ENCODE results near the gene NFKBIE. TPM values are rescaled to one million over a fixed set of nuclear protein-coding genes. Genes with fewer than 3 reads are reported as not detected.
"Not testable (repeated sequence)": the region's sequence is repeated elsewhere in the genome, so short reads cannot be mapped to it uniquely, and the experiment has no call there.

Gene NFKBIE
- 10 to 100 TPM; 22.7 to 24.8 TPM for total RNA-seq

- peak within 1 kb of the TSS; percentile 97 for H3K4me3 Mint-ChIP-seq
- DNase-seq, result peak; percentile 94
- H3K4me1 Mint-ChIP-seq, result peaks cover 56% of the 10 kb centered on the region
- H3K9me3 Mint-ChIP-seq, result no peaks in the 10 kb centered on the region
- peaks cover 22% of the 10 kb centered on the region for H3K27me3 Mint-ChIP-seq
- peak within 1 kb of the TSS; percentile 95 for H3K27ac Mint-ChIP-seq
- H3K36me3 Mint-ChIP-seq, result peaks cover 26% of the 10 kb centered on the region
These were observed at the start of gene NFKBIE for GRCh38 chr6:44265007-44265721. Gene NFKBIE, minus strand, starts transcription at chr6:44265551. Its CDS starts 205 bp downstream, at chr6:44265346.

GRCh38 chr6:44314657-44315056, 49.3 kb upstream of the NFKBIE start:
- not testable (repeated sequence) for H3K4me3 Mint-ChIP-seq, H3K27ac Mint-ChIP-seq
- H3K27me3 Mint-ChIP-seq, result peaks cover 23% of the 10 kb centered on the region

GRCh38 chr6:44312901-44313788, 47.8 kb upstream of the NFKBIE start, which contains the start of gene AARS2:
Gene AARS2, minus strand, starts transcription at chr6:44313347. Its CDS starts 24 bp downstream, at chr6:44313323.
- peaks cover 16% of the 10 kb centered on the region for H3K4me1 Mint-ChIP-seq
- no peaks in the 10 kb centered on the region for H3K9me3 Mint-ChIP-seq
- peak within 1 kb of the TSS; percentile 97 for H3K4me3 Mint-ChIP-seq
- H3K27me3 Mint-ChIP-seq, result peaks cover 9% of the 10 kb centered on the region
- H3K27ac Mint-ChIP-seq, result peak within 1 kb of the TSS; percentile 92
- peak; percentile 91 for DNase-seq
- peaks cover 10% of the 10 kb centered on the region for H3K36me3 Mint-ChIP-seq

More at GRCh38 chr6:44314657-44315056, 49.3 kb upstream of the NFKBIE start:
- peaks cover 16% of the 10 kb centered on the region for H3K4me1 Mint-ChIP-seq
- DNase-seq, H3K9me3 Mint-ChIP-seq, H3K36me3 Mint-ChIP-seq: not testable (repeated sequence)

GRCh38 chr6:44311767-44312166, 46.4 kb upstream of the NFKBIE start:
- H3K9me3 Mint-ChIP-seq, result no peaks in the 10 kb centered on the region
- peaks cover 10% of the 10 kb centered on the region for H3K36me3 Mint-ChIP-seq
- no peak overlapping the region for H3K27ac Mint-ChIP-seq
- no peaks in the 10 kb centered on the region for H3K27me3 Mint-ChIP-seq
- H3K4me1 Mint-ChIP-seq, result peaks cover 16% of the 10 kb centered on the region
- peak overlapping the region; percentile 97 for H3K4me3 Mint-ChIP-seq
- DNase-seq, result no peak

GRCh38 chr6:44311304-44311703, 46.0 kb upstream of the NFKBIE start:
- Mint-ChIP-seq H3K9me3 (no peaks in the 10 kb centered on the region), H3K4me3 (peak overlapping the region; percentile 97), H3K27ac (no peak overlapping the region), H3K27me3 (no peaks in the 10 kb centered on the region), H3K4me1 (peaks cover 16% of the 10 kb centered on the region), H3K36me3 (peaks cover 10% of the 10 kb centered on the region)
- DNase-seq, result no peak

GRCh38 chr6:44310241-44310640, 44.9 kb upstream of the NFKBIE start:
- no peak overlapping the region for H3K27ac Mint-ChIP-seq
- no peak overlapping the region for H3K4me3 Mint-ChIP-seq
- no peaks in the 10 kb centered on the region for H3K9me3 Mint-ChIP-seq
- H3K4me1 Mint-ChIP-seq, result peaks cover 16% of the 10 kb centered on the region
- no peak for DNase-seq
- H3K27me3 Mint-ChIP-seq, result no peaks in the 10 kb centered on the region
- H3K36me3 Mint-ChIP-seq, result peaks cover 13% of the 10 kb centered on the region

GRCh38 chr6:44309631-44310030, 44.3 kb upstream of the NFKBIE start:
- no peak overlapping the region for H3K4me3 Mint-ChIP-seq
- no peak overlapping the region for H3K27ac Mint-ChIP-seq
- H3K36me3 Mint-ChIP-seq, result peaks cover 13% of the 10 kb centered on the region
- H3K4me1 Mint-ChIP-seq, result peaks cover 16% of the 10 kb centered on the region
- H3K27me3 Mint-ChIP-seq, result no peaks in the 10 kb centered on the region
- H3K9me3 Mint-ChIP-seq, result no peaks in the 10 kb centered on the region
- no peak for DNase-seq

GRCh38 chr6:44309092-44309491, 43.7 kb upstream of the NFKBIE start:
- Mint-ChIP-seq H3K36me3 (peaks cover 13% of the 10 kb centered on the region), H3K27ac (no peak overlapping the region)

GRCh38 chr6:44307217-44307616, 41.9 kb upstream of the NFKBIE start:
- Mint-ChIP-seq H3K27me3 (no peaks in the 10 kb centered on the region), H3K36me3 (peaks cover 15% of the 10 kb centered on the region), H3K4me3 (no peak overlapping the region), H3K27ac (no peak overlapping the region), H3K4me1 (peaks cover 13% of the 10 kb centered on the region), H3K9me3 (no peaks in the 10 kb centered on the region)
- no peak for DNase-seq

More at GRCh38 chr6:44309092-44309491, 43.7 kb upstream of the NFKBIE start:
- DNase-seq, result no peak
- no peaks in the 10 kb centered on the region for H3K27me3 Mint-ChIP-seq
- no peaks in the 10 kb centered on the region for H3K9me3 Mint-ChIP-seq
- H3K4me1 Mint-ChIP-seq, result peaks cover 16% of the 10 kb centered on the region
- no peak overlapping the region for H3K4me3 Mint-ChIP-seq

- Mint-ChIP-seq H3K9me3 (no peaks in the 10 kb centered on the region), H3K27ac (no peak overlapping the region), H3K36me3 (peaks cover 15% of the 10 kb centered on the region), H3K4me3 (no peak overlapping the region), H3K4me1 (peaks cover 8% of the 10 kb centered on the region), H3K27me3 (no peaks in the 10 kb centered on the region)
- no peak for DNase-seq
These were observed 41.4 kb upstream of the NFKBIE start for GRCh38 chr6:44306710-44307109.

GRCh38 chr6:44305200-44305725, 39.9 kb upstream of the NFKBIE start:
- Mint-ChIP-seq H3K9me3 (no peaks in the 10 kb centered on the region), H3K27me3 (no peaks in the 10 kb centered on the region), H3K27ac (no peak overlapping the region), H3K36me3 (peaks cover 22% of the 10 kb centered on the region), H3K4me3 (no peak overlapping the region), H3K4me1 (no peaks in the 10 kb centered on the region)
- DNase-seq, result no peak

- Mint-ChIP-seq H3K9me3 (no peaks in the 10 kb centered on the region), H3K4me1 (no peaks in the 10 kb centered on the region), H3K27me3 (no peaks in the 10 kb centered on the region), H3K27ac (no peak overlapping the region), H3K4me3 (no peak overlapping the region), H3K36me3 (peaks cover 20% of the 10 kb centered on the region)
- peak; percentile 37 for DNase-seq
These were observed 39.2 kb upstream of the NFKBIE start for GRCh38 chr6:44304282-44305199.

- H3K4me1 Mint-ChIP-seq, result no peaks in the 10 kb centered on the region
- no peaks in the 10 kb centered on the region for H3K27me3 Mint-ChIP-seq
- H3K27ac Mint-ChIP-seq, result no peak overlapping the region
- peaks cover 21% of the 10 kb centered on the region for H3K36me3 Mint-ChIP-seq
- no peak overlapping the region for H3K4me3 Mint-ChIP-seq
- H3K9me3 Mint-ChIP-seq, result no peaks in the 10 kb centered on the region
- DNase-seq, result no peak
These were observed 38.5 kb upstream of the NFKBIE start for GRCh38 chr6:44303842-44304241.

- Mint-ChIP-seq H3K27ac (no peak overlapping the region), H3K4me3 (no peak overlapping the region), H3K36me3 (peaks cover 21% of the 10 kb centered on the region), H3K27me3 (peaks cover 5% of the 10 kb centered on the region), H3K4me1 (peaks cover 4% of the 10 kb centered on the region), H3K9me3 (no peaks in the 10 kb centered on the region)
- no peak for DNase-seq
These were observed 37.5 kb upstream of the NFKBIE start for GRCh38 chr6:44302856-44303255.
